ENCODE measurements around the gene TREM1.

TREM1 gene

DNA sequence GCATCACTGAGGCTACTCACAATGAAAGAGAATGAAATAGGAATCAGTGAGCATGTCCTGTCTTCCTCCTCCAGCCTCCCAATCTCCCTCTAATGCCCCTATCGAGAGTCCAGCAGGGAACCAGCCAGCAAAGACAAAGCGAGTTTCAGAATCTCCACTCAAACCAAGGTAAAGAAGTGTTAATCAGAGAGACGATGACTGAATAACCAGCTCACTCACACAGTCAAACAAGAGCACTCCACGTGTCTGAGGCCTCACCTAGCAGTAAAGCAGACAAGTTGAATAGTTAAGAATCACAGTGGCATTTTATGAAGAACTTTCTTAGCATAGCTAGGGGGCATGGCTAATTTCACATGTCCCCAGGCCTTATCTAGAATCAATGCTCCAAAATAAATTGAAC is 3.3 kb upstream of the TREM1 start:
- Histone ChIP-seq H3K36me3 (replicated peaks) (no peaks in the 10 kb centered on the region), H3K27me3 (replicated peaks) (peaks cover 3% of the 10 kb centered on the region), H3K4me3 (ENCODE audit: low read depth, low read length) (no peak overlapping the region), H3K27ac (no peak overlapping the region)
- no peak for DNase-seq
- TF ChIP-seq, protein P1, sequence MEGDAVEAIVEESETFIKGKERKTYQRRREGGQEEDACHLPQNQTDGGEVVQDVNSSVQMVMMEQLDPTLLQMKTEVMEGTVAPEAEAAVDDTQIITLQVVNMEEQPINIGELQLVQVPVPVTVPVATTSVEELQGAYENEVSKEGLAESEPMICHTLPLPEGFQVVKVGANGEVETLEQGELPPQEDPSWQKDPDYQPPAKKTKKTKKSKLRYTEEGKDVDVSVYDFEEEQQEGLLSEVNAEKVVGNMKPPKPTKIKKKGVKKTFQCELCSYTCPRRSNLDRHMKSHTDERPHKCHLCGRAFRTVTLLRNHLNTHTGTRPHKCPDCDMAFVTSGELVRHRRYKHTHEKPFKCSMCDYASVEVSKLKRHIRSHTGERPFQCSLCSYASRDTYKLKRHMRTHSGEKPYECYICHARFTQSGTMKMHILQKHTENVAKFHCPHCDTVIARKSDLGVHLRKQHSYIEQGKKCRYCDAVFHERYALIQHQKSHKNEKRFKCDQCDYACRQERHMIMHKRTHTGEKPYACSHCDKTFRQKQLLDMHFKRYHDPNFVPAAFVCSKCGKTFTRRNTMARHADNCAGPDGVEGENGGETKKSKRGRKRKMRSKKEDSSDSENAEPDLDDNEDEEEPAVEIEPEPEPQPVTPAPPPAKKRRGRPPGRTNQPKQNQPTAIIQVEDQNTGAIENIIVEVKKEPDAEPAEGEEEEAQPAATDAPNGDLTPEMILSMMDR (IDR thresholded peaks at IDR 0.05; ENCODE audit: low read depth, low read length, missing control alignments): no peak
- in situ Hi-C loops (cut with HindIII; ENCODE audit: low pct_ligation_motif_present, low sequenced_read_pairs): no loop called here

DNA sequence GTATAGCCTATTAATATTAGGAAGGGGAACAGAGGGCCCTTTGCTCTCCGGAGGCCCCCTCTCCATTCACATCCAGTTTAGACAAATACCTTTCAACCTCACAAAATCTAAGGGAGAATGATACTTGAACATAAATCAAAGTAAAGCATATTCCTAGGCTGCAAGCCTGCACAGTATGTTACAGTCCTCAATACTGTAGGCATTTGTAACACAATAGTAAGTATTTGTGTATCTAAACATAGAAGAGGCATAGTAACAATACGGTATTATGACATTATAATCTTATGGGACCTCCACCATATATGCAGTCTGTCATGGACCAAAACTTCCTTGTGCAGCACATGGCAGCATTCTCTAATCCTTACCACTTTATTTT is 2.3 kb upstream of the TREM1 start:
- in situ Hi-C loops (cut with HindIII; ENCODE audit: low pct_ligation_motif_present, low sequenced_read_pairs): no loop called here
- peaks cover 3% of the 10 kb centered on the region for H3K27me3 ChIP-seq (replicated peaks)
- no peaks in the 10 kb centered on the region for H3K36me3 ChIP-seq (replicated peaks)
- TF ChIP-seq, protein P1 (IDR thresholded peaks at IDR 0.05; ENCODE audit: low read depth, low read length, missing control alignments): no peak
- no peak overlapping the region for H3K4me3 ChIP-seq (ENCODE audit: low read depth, low read length)
- no peak overlapping the region for H3K27ac ChIP-seq
- DNase-seq: no peak

DNA sequence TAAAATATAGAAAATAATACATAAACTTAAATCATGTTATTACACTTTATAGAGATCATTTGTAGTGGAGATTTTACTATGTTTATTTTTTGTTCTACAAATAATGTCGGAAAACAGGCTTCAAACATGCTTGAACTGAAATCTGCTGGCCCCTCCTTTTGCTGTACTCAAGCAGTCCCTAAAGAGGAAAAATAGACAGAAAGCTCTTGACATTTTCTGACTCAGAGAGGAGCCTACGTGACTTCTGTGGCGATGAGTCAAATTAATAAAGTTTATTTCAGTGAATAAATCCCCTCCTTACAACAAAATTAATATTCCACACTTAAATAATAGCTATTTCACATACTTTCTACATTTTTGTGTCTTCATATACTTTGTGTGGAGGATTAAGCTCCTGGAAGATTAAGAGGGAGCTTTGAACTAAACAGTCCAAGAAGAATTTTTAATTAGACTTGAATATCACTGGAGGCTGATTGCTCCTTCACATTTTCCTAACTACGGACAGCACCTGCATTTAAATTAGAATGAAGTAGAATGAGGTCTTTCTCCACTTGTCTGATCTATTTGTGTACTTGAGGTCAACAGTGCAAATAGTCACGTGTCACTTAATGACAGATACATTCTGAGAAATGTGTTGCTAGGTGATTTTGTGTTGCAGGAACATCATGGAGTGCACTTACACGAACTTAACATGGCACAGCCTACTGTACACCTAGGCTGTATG is 1.7 kb upstream of the TREM1 start:
- no peak for DNase-seq
- in situ Hi-C loops (cut with HindIII; ENCODE audit: low pct_ligation_motif_present, low sequenced_read_pairs): no loop called here

DNA sequence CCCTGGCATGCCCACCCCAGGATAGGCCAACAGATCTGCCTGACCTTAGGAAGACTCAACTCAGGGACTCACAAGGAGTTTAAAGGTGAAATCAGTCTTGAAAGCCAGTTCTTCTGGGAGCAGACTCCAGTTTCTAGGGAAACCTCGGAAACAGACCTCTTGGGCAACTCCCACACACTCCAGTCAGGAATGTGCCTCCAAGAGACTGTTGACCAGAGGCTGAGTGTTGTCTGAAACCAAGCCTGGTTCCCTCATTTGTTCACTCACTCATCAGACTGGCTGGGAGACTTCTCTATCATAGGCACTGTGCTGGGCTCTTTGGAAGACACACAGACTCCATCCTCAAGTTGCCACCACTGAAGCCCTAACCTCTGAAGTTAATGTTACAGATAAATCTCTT is 1.8 kb downstream of the TREM1 start:
- Histone ChIP-seq H3K36me3 (replicated peaks) (no peaks in the 10 kb centered on the region), H3K27me3 (replicated peaks) (no peaks in the 10 kb centered on the region), H3K27ac (no peak overlapping the region), H3K4me3 (ENCODE audit: low read depth, low read length) (no peak overlapping the region)
- TF ChIP-seq, protein P1 (IDR thresholded peaks at IDR 0.05; ENCODE audit: low read depth, low read length, missing control alignments): no peak
- DNase-seq: peak; percentile 46
- in situ Hi-C loops (cut with HindIII; ENCODE audit: low pct_ligation_motif_present, low sequenced_read_pairs): no loop called here

More for the DNA sequence above, 1.7 kb upstream of the TREM1 start:
- TF ChIP-seq, protein P1 (IDR thresholded peaks at IDR 0.05; ENCODE audit: low read depth, low read length, missing control alignments): no peak
- Histone ChIP-seq H3K4me3 (ENCODE audit: low read depth, low read length) (no peak overlapping the region), H3K27me3 (replicated peaks) (peaks cover 3% of the 10 kb centered on the region), H3K36me3 (replicated peaks) (no peaks in the 10 kb centered on the region), H3K27ac (no peak overlapping the region)

DNA sequence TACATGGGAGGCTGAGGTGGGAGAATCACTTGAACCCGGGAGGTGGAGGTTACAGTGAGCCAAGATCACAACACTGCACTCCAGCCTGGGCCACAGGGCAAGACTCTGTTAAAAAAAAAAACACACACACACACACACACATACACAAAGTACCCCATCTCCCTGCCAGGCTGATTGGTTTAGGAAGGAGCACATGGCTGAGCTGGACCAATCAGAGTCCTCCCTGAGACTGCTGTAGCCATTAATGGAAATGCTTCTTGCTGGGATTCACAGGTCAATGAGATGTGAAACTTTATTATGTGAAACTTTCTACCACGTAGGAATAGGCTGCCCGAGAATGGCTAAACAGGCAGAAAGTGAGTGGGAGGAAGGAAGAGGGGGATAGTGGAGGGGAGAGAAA is 2.9 kb downstream of the TREM1 start:
- TF ChIP-seq, protein P1 (IDR thresholded peaks at IDR 0.05; ENCODE audit: low read depth, low read length, missing control alignments): no peak
- H3K4me3 ChIP-seq (ENCODE audit: low read depth, low read length): no peak overlapping the region
- in situ Hi-C loops (cut with HindIII; ENCODE audit: low pct_ligation_motif_present, low sequenced_read_pairs): no loop called here
- no peaks in the 10 kb centered on the region for H3K27me3 ChIP-seq (replicated peaks)
- H3K27ac ChIP-seq: no peak overlapping the region
- DNase-seq: no peak
- no peaks in the 10 kb centered on the region for H3K36me3 ChIP-seq (replicated peaks)
